ENCODE measurements around the gene CFAP74.

- TF ChIP-seq CTCF (IDR thresholded peaks at IDR 0.05) = no peak
- no peak for TF ChIP-seq POLR2A (IDR thresholded peaks at IDR 0.05)
These were observed 73.7 kb downstream of the CFAP74 start for GRCh38 chr1:1929639-1930545.
